Measurements from ENCODE around the gene SAMD14.

SAMD14 gene

DNA sequence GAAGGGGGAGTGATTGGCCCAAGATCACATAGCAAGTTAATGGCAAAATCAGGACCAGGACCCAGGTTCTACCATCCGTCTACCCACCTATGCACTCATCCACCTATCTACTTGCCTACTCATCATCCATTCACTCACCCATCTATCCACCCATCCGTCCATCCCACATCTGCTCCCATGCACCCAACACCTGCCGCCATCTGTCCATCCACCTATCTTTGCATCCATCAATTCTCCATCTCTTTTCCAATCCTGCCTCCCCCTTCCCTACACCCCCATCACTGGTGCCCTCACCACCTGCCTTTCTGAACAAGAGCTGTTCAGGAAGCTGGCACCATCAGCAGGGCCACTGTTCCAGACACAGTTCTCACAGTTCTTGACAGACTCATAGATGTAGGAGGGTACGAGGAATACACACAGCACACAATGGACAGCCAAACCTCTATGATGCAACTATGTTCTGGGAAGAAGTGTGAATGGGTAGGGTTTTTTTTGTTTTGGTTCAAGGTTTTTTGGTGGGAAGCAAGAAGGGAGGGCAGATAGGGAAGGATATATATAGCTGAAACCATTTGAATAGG lies 4.5 kb downstream of the SAMD14 start:
- TF ChIP-seq CSDC2 (CRISPR knock-in tag; IDR thresholded peaks at IDR 0.05) (no peak), GLIS3 (CRISPR knock-in tag; IDR thresholded peaks at IDR 0.05) (no peak), ZC3H10 (CRISPR knock-in tag; IDR thresholded peaks at IDR 0.05) (no peak), ZFP30 (CRISPR knock-in tag; IDR thresholded peaks at IDR 0.05) (no peak)
- ATAC-seq, result no peak

DNA sequence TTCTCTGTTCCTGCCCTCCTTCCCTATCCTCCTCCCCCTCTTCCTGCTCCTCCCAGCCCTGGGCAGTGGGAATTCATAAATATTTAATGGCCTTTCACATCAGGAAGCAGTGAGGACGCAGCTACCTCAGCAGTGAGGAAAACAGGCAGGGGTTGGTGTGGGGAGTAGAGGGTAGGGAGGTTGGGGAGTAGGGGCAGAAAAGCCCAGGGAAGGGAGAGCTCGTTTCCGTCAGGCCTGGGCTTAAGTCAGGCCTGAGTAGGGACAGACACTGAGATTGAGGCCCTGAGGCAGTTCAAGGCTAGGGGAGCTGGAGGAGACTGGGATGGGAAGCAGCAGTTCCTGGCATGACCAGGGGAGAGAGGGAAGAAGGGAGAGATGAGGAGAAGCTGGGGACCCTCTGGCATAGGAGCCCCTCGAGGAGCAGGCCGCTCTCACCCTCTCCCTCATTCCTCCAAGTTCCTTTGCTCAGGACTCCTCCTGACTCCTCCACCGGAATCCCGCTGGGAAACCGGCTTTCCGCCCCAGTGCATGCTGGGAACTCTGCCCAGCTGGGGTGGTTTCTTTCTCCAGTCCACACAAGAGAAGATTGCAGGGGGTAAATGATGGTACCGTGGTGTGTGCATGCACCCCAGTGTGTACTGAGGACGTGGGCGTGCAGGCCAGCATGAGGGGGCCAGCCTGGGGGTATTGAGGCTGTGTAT lies 6.2 kb downstream of the SAMD14 start:
- ATAC-seq, result no peak; the same call in 2 of the 3 replicates
- TF ChIP-seq, protein P1, sequence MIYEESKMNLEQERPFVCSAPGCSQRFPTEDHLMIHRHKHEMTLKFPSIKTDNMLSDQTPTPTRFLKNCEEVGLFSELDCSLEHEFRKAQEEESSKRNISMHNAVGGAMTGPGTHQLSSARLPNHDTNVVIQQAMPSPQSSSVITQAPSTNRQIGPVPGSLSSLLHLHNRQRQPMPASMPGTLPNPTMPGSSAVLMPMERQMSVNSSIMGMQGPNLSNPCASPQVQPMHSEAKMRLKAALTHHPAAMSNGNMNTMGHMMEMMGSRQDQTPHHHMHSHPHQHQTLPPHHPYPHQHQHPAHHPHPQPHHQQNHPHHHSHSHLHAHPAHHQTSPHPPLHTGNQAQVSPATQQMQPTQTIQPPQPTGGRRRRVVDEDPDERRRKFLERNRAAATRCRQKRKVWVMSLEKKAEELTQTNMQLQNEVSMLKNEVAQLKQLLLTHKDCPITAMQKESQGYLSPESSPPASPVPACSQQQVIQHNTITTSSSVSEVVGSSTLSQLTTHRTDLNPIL (CRISPR knock-in tag; IDR thresholded peaks at IDR 0.05; ENCODE audit: low read depth), result no peak
- no peak for TF ChIP-seq ZNF70 (CRISPR knock-in tag; IDR thresholded peaks at IDR 0.05)
- no peak for TF ChIP-seq ZFP3 (CRISPR knock-in tag; IDR thresholded peaks at IDR 0.05)
- no peak for TF ChIP-seq ZFP30 (CRISPR knock-in tag; IDR thresholded peaks at IDR 0.05)
- TF ChIP-seq SNAI2 (CRISPR knock-in tag; IDR thresholded peaks at IDR 0.05), result no peak
- TF ChIP-seq PPARA (CRISPR knock-in tag; IDR thresholded peaks at IDR 0.05; ENCODE audit: borderline replicate concordance), result no peak
- no peak for TF ChIP-seq RARB (CRISPR knock-in tag; IDR thresholded peaks at IDR 0.05)
- TF ChIP-seq, protein P2, sequence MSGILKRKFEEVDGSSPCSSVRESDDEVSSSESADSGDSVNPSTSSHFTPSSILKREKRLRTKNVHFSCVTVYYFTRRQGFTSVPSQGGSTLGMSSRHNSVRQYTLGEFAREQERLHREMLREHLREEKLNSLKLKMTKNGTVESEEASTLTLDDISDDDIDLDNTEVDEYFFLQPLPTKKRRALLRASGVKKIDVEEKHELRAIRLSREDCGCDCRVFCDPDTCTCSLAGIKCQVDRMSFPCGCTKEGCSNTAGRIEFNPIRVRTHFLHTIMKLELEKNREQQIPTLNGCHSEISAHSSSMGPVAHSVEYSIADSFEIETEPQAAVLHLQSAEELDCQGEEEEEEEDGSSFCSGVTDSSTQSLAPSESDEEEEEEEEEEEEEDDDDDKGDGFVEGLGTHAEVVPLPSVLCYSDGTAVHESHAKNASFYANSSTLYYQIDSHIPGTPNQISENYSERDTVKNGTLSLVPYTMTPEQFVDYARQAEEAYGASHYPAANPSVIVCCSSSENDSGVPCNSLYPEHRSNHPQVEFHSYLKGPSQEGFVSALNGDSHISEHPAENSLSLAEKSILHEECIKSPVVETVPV (CRISPR knock-in tag; IDR thresholded peaks at IDR 0.05), result no peak
- no peak for TF ChIP-seq OSR1 (CRISPR knock-in tag; IDR thresholded peaks at IDR 0.05)
- no peak for TF ChIP-seq ZNF8 (CRISPR knock-in tag; IDR thresholded peaks at IDR 0.05)
- no peak for TF ChIP-seq CSDC2 (CRISPR knock-in tag; IDR thresholded peaks at IDR 0.05)
- no peak for TF ChIP-seq TOX (CRISPR knock-in tag; IDR thresholded peaks at IDR 0.05; ENCODE audit: borderline replicate concordance)
- TF ChIP-seq ISL1 (CRISPR knock-in tag; IDR thresholded peaks at IDR 0.05), result no peak
- TF ChIP-seq, protein P3, sequence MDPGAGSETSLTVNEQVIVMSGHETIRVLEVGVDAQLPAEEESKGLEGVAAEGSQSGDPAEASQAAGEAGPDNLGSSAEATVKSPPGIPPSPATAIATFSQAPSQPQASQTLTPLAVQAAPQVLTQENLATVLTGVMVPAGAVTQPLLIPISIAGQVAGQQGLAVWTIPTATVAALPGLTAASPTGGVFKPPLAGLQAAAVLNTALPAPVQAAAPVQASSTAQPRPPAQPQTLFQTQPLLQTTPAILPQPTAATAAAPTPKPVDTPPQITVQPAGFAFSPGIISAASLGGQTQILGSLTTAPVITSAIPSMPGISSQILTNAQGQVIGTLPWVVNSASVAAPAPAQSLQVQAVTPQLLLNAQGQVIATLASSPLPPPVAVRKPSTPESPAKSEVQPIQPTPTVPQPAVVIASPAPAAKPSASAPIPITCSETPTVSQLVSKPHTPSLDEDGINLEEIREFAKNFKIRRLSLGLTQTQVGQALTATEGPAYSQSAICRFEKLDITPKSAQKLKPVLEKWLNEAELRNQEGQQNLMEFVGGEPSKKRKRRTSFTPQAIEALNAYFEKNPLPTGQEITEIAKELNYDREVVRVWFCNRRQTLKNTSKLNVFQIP (CRISPR knock-in tag; IDR thresholded peaks at IDR 0.05; ENCODE audit: borderline replicate concordance, low read depth), result no peak
- TF ChIP-seq ARNTL (CRISPR knock-in tag; IDR thresholded peaks at IDR 0.05; ENCODE audit: borderline replicate concordance, low read depth), result no peak
- TF ChIP-seq ZNF565 (CRISPR knock-in tag; conservative IDR thresholded peaks at IDR 0.05; ENCODE audit: low read depth), result no peak
- no peak for TF ChIP-seq ZC3H10 (CRISPR knock-in tag; IDR thresholded peaks at IDR 0.05)

DNA sequence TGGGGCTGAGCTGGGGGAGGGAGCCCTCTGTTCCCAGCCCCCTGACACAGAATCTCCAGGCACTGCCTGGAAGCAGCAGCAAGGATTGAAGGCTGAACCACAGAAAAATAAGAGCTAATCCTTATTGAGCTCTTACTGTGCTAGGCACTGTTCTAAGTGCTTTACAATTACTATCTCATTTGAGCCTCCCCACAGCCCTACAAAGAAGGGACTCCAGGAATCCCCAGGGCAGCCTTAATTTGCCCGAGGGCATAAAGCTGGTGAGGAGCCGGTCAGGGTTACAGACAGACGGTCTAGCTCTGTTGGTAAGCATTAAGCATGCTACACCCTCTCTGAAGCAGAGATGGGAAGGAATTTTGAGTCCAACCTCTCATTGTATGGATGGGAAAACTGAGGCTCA lies 7.0 kb downstream of the SAMD14 start:
- TF ChIP-seq ZNF565 (CRISPR knock-in tag; conservative IDR thresholded peaks at IDR 0.05; ENCODE audit: low read depth), result no peak
- no peak for ATAC-seq

DNA sequence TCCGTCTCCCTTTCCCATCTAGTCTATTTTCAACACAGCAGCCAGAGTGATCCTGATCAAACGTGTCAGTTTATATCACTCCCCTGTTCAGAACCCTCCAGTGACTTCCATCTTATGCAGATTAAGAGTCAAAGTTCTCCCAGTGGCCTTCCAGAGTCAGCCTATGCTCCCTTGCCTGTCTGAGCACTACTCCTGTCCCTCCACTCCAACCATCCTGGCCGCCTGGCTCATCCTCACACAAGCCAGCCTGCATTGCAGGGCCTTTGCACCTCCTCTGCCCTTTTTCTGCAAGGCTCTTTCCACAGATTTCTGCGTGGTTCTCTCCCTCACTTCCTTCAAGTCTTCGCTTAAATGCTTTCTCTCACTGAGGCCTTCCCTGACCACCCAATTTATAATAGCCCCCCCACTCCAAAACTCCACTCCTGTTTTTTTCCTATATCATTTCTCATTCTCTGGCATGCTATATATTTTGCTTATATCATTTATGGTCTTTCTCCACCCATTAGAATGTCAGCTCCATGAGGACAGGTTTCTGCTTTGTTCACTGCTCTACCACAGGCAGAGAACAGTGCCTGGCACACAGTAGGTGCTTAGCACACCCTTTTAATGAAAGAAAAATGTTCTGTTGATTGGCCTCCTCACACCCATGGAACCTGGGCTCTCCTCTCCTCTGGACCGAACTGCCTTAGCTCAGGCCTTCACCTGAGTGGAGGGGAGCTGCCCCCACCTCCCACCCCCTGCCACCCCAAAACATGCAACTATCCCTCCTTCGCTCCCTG lies 9.3 kb downstream of the SAMD14 start:
- ATAC-seq, result no peak
- TF ChIP-seq OSR1 (CRISPR knock-in tag; IDR thresholded peaks at IDR 0.05) (no peak), PPARA (CRISPR knock-in tag; IDR thresholded peaks at IDR 0.05; ENCODE audit: borderline replicate concordance) (no peak), ZNF8 (CRISPR knock-in tag; IDR thresholded peaks at IDR 0.05) (no peak)
- TF ChIP-seq, protein P3 (CRISPR knock-in tag; IDR thresholded peaks at IDR 0.05; ENCODE audit: borderline replicate concordance, low read depth), result no peak
- TF ChIP-seq, protein P2 (CRISPR knock-in tag; IDR thresholded peaks at IDR 0.05), result no peak
